ENCODE measurements around the gene LMNA.

LMNA gene

DNA sequence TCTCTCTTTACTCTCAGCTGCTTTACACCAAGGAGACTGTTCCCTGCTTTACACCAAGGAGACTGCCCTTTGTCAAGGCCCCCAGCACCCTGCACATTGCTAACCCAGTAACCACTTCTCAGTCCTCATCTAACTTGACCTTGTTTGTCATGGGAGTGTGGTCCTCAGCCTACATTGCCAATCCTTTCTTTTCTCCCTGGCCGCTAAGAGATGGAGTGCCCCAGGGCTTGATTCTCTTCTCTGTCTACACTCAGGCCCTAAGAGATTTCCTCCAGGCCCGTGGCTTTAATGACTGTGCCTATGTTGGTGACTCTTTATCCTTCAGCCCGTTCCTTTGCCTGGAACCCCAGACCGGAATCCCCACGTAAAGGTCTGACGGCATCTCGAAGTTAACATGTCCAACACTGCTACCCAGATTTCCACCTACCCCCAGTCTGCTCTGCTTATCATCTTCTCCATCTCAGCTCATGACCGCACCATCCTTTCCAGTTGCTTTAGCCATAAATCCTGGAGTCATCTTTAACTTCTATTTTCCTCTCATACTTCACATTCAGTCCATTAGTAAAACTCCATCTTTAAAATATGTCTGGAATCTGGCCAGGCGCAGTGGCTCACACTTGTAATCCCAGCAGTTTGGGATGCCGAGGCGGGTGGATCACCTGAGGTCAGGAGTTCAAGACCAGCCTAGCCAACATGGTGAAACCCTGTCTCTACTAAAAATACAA lies 29.4 kb downstream of the LMNA start:
- no peak for DNase-seq (ENCODE audit: low read depth)

DNA sequence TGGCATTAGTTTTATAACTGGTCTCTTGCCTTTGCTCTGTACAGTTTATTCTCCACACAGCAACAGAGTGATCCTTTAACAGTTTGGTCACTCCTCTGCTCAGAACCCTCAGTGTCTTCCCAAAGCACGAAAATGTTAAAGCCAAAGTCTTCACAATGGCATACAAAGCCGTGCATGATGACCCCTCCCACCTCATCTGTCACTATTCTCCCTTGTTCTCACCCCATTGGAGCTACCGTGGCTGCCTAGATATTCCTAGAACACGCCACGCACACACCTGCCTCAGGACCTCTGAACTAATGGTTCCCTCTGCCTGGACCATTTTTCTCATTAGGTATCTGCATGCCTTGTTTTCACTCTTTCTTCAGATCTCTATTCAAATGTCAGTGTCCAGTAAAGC lies 30.2 kb downstream of the LMNA start:
- no peak for DNase-seq (ENCODE audit: low read depth)

DNA sequence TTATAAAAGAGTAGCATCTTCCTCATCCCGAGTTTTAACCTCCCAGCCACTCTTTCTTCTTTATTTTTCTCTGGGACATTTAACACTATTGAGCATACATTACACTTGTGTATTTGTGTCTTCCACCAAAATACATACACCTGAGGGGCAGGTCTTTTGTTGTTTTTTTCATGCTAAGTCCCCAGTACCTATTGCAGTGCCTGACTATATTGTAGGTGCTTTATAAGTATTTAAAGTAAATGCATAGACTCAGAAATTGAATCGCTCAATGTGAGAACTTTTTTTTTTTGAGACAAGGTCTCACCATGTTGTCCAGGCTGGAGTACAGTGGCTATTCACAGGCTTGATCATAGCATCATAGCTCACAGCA lies 31.1 kb downstream of the LMNA start:
- no peak for DNase-seq (ENCODE audit: low read depth)

DNA sequence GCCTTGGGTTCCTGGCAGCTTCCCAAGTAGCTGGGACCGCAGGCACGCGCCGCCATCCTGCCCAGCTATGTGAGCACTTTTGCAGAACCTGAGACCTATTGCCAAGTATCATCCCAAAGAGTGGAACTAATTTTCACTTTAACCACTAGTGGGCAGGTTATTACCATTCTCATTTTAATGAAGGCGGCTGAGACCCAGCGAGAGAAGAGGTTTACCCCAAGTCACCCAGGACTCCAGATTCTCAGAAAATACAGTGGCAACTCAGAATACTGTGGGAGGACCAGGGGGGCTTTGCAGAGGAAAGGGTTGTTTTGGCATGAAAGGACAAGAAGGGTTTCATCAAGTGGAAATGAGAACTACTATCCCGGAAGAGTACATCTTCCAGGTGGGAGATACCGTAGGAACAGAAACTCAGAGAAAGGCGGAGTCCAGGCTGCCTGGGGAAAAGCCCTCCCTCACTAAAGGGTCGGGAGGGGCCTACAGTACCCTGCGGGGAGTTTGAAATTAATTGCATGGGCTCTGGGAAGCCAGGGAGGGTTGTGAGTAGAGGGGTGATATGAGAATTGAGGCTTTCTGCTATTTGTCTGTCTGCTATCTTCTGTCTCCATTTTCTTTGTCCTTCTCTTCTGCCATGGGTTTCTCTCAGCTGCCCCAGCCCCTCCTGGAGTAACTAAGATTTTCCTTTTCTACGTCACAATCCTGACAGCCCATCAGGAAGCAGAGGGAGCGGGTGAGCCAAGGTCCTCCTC lies 31.7 kb downstream of the LMNA start:
- DNase-seq (ENCODE audit: low read depth) = no peak

DNA sequence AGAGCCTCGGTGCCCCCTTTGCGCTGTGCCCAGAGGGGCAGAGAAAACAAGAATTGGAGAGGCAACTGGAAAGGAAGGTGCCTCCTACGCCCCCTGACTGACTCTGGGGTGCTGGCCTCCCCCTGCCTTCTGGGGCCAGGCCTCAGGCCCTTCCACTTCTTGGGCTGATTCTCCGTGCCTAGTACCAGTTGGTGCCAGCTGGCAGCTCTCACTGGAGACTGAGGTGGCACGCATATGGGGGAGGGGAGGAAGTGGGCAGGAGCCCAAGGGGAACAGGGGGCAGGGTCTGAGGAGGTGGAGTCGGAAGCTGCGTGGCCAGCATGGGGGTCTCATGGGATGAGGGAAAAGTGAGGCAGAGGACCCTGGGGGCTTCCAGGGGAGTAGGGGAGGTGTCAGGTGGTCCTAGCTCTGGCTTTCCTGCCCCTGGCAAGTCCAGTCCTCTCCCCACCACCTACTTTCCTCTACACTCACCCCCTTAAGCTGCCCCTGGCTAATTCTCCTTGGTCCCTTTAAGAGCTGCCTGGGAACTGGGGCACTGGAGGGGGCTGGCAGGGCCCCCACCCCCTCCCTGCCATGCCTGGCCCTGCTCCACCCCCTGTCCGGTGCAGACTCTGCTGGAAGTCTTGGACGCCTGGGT lies 32.4 kb downstream of the LMNA start:
- no peak for DNase-seq (ENCODE audit: low read depth)

DNA sequence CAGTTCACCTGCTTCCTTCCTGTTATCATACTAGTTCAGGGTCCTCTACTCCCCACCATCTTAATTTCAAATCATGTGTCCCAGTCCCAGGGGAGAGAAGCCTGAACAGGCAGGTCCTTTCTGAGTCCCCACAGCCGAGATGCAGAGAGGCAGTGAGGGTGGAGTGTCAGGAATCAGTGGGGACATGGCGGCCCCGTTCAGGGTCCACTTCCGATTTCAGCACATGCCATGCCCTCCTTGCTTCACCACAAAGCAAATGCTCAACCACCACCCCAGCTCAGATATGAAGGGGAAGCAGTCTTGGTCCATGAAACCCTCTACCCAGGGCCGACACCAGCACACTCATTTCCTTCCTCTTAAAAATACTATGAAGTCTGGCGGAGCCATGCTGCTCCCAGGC lies 33.7 kb downstream of the LMNA start:
- DNase-seq (ENCODE audit: low read depth) = no peak

DNA sequence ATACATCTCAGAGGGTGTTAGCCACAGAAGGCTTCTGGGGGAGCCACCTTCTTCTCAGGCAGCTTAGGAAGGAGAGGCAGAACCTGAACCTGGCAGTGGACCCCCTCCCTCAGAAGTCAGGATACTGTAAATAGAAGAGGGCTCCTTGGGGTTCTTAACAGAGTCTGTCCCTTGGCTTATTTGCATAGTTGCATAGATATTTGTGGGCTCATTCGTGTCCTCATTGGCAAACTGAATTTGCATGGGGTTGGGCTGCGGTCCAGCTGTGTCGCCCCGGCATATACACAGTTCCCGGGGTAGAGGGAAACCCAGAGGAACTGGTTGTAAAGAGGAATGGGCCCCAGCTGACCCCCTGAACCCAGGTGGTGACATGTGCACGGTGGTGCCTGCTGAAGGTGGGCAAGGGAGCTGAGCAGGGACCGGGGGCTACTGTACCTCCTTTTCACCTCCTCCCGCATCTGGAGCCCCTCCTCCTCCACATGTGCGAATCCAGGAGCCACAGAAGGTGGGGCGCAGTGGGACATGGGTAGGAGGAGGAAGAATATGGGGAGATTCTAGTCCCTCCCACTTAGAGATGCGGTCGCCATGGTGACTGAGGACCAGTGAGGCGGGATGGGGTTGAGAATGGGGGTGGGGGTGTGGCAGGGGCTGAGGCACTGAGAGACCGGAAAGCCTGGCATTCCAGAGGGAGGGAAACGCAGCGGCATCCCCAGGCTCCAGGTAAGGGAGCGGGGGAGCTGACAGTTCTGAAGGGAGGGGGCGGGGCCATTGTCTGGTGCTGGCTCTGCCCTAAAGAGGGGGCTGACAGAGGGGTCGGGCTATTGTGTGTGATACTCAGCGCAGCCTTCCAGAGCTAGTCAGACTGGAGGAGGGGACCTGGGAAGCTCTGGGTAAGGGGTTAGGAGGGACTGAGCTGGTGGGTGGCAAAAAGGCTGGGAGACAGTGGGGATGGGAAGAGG lies 35.1 kb downstream of the LMNA start:
- DNase-seq (ENCODE audit: low read depth) = no peak

DNA sequence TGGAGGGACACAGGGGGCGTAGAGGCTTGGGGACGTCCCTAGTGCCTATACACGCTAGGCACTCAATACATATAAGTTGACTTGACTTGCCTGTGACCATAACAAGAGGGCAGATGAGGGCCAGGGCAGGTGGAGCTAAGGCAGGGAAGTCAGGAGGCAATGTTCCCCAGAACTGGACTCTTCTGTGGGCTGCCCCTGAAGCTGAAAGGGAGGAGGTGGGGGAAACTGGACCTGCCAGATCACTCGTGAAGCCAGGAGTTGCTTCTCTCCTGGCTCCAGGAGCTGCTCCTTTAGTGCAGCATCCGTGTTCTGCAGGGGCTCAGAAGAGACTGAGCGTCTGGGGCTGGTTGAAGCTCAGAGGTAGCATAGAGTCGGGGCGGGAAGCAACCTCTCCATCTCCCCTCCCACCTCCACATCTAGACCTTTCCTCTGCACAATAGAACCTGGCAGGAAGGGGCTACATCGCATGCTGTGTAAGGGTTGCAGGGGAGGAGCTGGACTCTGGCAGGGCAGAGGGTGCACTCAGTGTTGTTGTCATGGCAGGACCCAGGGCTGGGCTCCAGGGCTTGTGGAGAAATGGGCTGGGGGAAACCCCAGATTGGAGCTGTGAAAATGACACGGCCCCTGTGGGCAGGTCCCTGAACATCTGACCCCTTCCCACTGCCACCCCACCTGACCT lies 36.0 kb downstream of the LMNA start:
- DNase-seq (ENCODE audit: low read depth) = no peak

DNA sequence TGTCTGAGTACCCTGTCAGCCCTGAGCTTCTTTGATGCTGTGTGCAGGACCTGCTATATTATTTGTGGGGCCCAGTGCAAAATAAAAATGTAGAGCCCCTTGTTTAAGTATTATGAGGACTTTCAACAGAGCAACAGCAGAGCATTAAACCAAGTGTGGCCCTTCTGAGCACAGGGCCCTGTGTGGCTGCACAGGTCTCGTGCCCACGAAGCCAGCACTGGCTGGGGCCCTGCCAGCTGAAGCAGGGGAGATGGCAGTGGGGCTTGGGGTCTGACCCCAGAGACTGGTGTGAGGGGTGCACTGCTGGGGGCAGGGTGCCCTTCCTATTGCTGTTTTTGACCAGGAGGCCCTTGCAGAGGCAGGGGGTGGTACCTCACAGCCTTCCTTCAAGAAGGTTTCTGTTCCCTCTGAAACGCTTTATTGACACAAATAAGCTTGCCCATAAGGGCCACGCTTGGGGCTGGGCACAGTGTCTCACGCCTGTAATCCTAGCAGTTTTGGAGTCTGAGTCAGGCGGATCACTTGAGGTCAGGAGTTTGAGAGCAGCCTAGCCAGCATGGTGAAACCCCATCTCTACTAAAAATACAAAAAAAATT lies 36.7 kb downstream of the LMNA start:
- no peak for DNase-seq (ENCODE audit: low read depth)

DNA sequence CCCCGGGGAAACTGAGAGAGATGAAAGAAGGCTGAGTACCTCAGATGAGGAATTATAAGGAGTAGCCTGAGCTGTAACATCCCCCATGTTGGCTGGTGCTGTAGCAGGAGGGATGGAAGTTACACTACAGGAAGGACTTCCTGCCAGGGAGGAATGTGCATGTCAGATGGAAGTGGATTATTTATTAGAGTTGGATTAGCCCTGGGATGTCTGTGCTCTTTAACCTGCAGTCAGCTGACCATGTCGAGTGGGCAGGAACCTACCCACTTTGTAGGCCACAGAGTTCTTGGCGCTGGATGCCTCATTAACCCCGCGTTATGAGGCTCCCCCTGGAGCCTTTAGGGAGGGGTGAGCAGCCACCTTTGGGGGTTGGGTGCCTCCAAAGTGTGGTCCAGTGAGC lies 38.1 kb downstream of the LMNA start:
- DNase-seq (ENCODE audit: low read depth) = no peak

DNA sequence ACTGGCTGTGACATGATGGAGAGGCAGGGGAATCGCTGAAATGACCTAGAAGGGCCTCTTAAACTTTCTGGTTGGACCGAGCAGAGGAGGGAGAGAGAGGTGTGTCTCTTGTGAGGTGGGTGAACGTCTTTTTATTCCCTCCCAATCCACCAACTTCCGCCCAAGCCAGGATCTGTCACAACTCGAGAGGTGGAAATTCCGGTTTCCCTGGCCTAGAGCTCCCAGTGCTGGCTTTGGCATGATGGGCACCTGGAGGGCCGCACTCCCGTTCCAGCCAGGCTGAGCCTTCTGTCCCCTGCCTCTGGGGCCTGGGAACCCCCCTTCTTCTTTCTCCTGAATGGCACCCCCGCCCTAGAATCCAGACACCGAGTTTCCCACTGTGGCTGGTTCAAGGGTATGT lies 38.9 kb downstream of the LMNA start, which contains the start of gene SEMA4A:
SEMA4A (plus strand) TSS at position 224 of the 400 bp plus-strand sequence. CDS start 994 bp downstream, outside the sequence.
- no peak for DNase-seq (ENCODE audit: low read depth)

DNA sequence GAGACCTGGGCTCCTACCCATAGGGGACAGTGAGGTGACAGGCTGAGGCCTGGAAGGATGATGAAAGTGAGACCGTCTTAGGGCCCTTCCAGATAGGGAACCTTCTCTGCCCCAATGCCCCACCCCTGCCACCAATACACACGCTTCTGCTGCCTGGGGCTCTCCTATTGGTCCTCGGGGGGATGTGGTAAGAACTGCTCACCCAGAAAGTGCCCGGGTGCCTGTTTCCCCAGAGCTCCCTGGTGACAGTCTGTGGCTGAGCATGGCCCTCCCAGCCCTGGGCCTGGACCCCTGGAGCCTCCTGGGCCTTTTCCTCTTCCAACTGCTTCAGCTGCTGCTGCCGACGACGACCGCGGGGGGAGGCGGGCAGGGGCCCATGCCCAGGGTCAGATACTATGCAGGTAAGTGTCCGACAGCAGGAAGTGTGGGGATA lies 39.8 kb downstream of the LMNA start:
- no peak for DNase-seq (ENCODE audit: low read depth)

DNA sequence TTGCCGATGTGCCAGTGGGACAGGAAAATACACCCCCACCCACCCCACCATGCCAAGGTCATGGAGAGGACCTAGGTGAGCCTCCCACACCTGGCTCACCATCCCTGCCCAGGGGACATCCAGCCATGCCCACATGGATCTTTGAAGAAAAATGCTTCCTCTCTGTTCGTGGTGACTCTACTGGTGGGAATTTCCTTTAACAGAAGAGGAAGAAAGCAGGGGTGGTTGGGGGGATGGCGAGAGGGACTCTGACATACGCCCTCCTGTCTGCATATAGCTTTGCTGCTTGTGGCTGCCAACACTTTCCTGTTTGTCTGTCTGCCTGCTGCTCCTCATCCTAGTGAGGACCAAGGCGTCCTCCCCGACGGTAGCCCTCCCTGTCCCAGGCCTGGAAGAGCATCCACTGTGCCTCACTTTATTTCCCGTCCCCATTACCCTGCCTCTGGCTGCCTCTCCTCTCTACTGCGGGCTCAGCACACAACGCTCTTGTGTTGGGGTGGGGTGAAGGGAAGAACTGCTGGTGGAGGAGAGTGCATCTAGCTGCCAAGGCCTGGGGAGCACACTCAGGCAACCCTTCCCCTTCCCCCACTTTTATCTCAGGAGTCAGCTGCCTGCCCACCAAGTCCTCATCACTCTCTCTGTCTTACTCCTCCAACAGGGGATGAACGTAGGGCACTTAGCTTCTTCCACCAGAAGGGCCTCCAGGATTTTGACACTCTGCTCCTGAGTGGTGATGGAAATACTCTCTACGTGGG lies 41.4 kb downstream of the LMNA start:
- DNase-seq (ENCODE audit: low read depth) = no peak

DNA sequence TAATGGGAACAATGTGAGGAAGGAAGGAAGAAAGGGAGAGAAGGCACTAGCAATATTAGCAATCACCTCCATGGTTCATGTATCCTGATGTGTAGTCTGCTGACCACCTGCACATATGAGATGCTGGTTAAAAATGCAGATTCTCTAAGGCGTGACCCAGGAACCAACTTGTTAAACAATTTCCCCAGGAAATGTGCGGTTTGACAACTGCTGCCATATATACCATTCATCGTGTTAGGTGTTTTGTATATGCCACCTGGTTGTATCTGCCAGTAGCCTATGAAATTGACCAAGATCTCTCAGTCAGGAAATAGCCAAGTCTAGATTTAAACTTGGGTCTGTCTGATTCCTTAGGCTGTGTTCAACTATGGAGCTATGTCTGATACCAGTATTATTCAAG lies 43.0 kb downstream of the LMNA start:
- DNase-seq (ENCODE audit: low read depth) = no peak

DNA sequence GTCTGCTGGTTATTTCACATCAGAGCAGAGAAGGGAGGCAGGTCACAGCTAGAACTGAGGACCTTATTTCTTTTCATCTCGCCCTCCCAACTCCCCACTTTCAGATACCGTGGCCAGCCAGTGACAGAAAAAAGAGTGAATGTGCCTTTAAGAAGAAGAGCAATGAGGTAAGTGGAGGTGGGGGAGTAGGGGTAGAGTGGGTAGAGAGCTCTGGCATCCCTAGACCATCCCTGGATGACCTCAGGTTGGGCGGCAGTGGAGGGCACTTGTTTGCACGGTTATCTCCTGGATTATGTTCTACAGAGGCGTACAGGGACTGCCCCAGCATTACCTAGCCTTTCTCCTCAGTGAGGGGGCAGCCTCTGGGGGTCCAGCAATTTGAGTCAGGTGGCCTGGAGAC lies 43.5 kb downstream of the LMNA start:
- no peak for DNase-seq (ENCODE audit: low read depth)

DNA sequence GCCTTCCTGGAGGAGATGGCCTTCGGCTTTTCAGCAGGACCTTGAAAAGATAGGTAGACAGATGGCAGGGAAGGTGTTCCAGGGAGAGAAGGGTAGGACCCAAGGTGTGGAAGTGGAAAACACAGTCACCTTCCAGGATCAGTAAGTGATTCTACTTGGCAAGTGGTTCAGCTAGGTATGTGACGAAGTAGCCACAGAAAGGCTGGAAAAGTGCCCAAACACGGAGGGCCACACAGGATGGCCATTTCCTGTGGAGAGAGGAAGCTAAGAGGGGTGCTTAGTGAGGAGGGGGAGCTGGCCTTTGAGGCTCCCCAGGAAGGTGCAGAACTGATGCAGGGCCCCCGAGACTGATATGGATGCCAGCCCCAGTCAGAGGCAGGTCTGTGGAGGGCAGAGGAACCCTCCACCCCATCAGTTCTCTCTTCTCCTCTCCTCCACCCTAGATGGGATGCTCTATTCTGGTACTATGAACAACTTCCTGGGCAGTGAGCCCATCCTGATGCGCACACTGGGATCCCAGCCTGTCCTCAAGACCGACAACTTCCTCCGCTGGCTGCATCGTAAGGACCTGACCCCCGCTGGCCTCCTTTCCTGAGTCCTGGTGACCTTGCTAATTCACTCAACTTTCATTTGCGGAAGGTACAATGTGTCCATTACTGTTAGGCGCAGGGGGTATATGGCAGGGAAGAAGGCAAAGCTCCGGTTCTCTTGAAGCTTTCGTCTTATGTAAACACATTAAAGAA lies 45.7 kb downstream of the LMNA start:
- DNase-seq (ENCODE audit: low read depth) = no peak

DNA sequence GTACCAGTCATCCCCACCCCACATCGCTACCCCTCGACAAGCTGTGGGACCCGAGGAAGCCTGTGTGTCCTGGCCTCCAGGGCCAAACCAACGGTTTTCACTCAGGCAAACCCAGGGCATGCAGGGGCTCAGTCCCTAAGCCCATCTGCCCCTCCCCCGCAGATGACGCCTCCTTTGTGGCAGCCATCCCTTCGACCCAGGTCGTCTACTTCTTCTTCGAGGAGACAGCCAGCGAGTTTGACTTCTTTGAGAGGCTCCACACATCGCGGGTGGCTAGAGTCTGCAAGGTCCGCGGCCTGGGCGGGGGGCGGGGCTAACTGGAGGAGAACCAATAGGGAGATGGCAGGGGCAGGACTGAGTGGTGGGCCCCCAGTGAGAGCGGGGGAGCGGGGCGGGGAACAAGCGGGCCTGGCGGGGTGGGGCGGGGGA lies 46.2 kb downstream of the LMNA start:
- DNase-seq (ENCODE audit: low read depth) = peak; percentile 32

DNA sequence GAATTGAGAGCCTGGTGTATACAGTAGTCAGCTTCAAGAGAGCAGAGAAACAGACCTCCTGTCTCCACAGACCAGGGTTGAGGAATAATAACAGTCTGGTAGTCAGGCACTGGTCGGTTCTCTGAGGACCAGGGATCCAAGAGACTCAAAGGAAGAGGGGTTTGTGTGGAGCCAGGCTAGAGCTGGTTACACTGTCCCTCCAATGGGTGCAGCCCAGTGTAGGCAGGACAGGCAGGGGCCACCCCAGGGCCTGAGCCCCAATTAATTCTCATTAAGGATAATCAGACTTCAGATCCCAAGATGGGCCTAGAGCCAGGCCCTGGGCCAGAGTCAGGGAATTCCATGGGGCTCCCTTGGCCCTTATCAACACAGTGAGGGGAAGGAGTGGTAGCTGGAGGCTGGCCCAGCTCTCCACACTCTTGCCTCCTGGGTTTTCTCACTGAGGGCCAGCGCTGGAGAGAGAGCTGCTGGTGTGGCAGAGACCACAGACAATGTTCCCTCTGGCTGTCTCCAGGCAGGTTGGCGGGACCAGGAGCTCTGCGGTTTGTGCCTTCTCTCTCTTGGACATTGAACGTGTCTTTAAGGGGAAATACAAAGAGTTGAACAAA lies 48.0 kb downstream of the LMNA start:
- DNase-seq (ENCODE audit: low read depth) = no peak

DNA sequence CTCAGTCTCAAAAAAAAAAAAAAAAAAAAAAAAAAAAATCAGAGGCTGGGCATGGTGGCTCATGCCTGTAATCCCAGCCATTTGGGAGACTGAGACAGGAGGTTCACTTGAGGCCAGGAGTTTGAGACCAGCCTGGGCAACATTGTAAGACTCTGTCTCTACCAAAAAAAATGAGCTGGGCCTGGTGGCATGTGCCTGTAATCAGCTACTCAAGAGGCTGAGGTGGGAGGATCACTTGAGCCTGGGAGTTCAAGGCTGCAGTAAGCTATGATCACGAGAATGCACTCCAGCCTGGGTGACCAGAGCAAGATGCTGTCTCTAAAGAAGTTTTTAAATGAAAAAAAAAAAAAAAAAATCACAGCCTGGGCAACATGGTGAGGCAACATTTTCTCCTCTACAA lies 49.2 kb downstream of the LMNA start:
- no peak for DNase-seq (ENCODE audit: low read depth)
